HCT116 (cell line): ENCODE measurements around the gene IL1RN. TPM values are rescaled to one million over a fixed set of nuclear protein-coding genes. Genes with fewer than 3 reads are reported as not detected.

ENCODE experiments used
- ATAC-seq: fragments of 200-7000 bp; cut with Tn5 transposase; 2 replicates; pipeline ENCODE4 v1.9.1; 2020; ENCODE audit warnings: mild to moderate bottlenecking, moderate library complexity
- BruUV-seq: library from RNA; stranded (reverse); fragments of 400-500 nt; replicated peaks from 2 replicates; lab custom pipeline; 2021; lab: Mats Ljungman, UMichigan
- CTCF ChIA-PET: fragments of 300-600 bp; sonication (Branson Sonifier 250); formaldehyde crosslinking; loops from one replicate; lab custom pipeline; 2021; ENCODE audit warnings: antibody characterized with exemption; lab: Charles Lee
- POLR2A ChIA-PET: fragments of 300-600, 350-600 bp; sonication (Branson Sonifier 250); formaldehyde crosslinking; loops from one replicate; lab custom pipeline; 2021; ENCODE audit warnings: antibody characterized with exemption; lab: Charles Lee
- RAD21 ChIA-PET, 2 experiments: fragments of 300-600 bp; sonication (Branson Sonifier 250); formaldehyde crosslinking; loops; one replicate each; lab custom pipeline; 2023; ENCODE audit warnings: low total read pairs in 2 of 2; ENCODE audit not compliant: uncharacterized antibody in 2 of 2, unreplicated experiment in 2 of 2, low non-redundant PET in 1 of 2; lab: Charles Lee
- DNase-seq: peaks from one replicate; pipeline ENCODE4 v3.0.0-alpha.2; 2010; ENCODE audit warnings: low read depth, low spot score
- H2AFZ ChIP-seq: fragments of 200-600 bp; shearing (Covaris generic), sonication (generic); 2 replicates; pipeline ENCODE4 v1.6.1; 2017; ENCODE audit warnings: low read depth, mixed run types, mixed read lengths, antibody characterized with exemption, low read length; ENCODE audit not compliant: poor library complexity, severe bottlenecking
- H3K27ac ChIP-seq: 2 replicates; pipeline ENCODE4 v1.5.1; 2012; ENCODE audit warnings: low read depth, low read length
- H3K27me3 ChIP-seq: fragments of 200-600 bp; sonication (generic); 2 replicates; pipeline ENCODE4 v1.6.1; 2016; ENCODE audit warnings: mixed run types, low read length, mixed read lengths; ENCODE audit not compliant: insufficient read depth
- H3K36me3 ChIP-seq, 2 experiments: fragments of 200-500 bp in 1 of 2; fragments of 200-600 bp in 1 of 2; sonication (Bioruptor generic) in 1 of 2; sonication (generic) in 1 of 2; 2 replicates each; pipeline versions ENCODE4 v1.5.1 to v1.6.1; 2014 to 2016; ENCODE audit warnings: low read length in 2 of 2, inconsistent platforms in 1 of 2, mixed read lengths in 1 of 2, mixed run types in 1 of 2; ENCODE audit not compliant: insufficient read depth in 2 of 2, control insufficient read depth in 1 of 2
- H3K4me1 ChIP-seq, 2 experiments: fragments of 200-600 bp in 1 of 2; sonication (generic) in 1 of 2; 2 replicates each; pipeline versions ENCODE4 v1.5.1 to v1.6.1; 2012 to 2017; ENCODE audit warnings: low read length in 2 of 2, inconsistent platforms in 1 of 2, mild to moderate bottlenecking in 1 of 2, mixed read lengths in 1 of 2, mixed run types in 1 of 2, moderate library complexity in 1 of 2; ENCODE audit not compliant: insufficient read depth in 2 of 2, control insufficient read depth in 1 of 2
- H3K4me2 ChIP-seq: fragments of 200-600 bp; sonication (generic); 2 replicates; pipeline ENCODE4 v1.6.1; 2017; ENCODE audit warnings: mixed run types, low read length, mixed read lengths
- H3K4me3 ChIP-seq, 2 experiments: fragments of 200-600 bp in 1 of 2; sonication (generic) in 1 of 2; replicated peaks in 1 of 2; 2 replicates each; pipeline ENCODE4 v1.5.1; 2011 to 2016; ENCODE audit warnings: low read length in 2 of 2, control low read depth in 1 of 2, low read depth in 1 of 2, mild to moderate bottlenecking in 1 of 2, mixed read lengths in 1 of 2, mixed run types in 1 of 2
- H3K79me2 ChIP-seq: fragments of 200-600 bp; sonication (generic); 2 replicates; pipeline ENCODE4 v1.6.1; 2017; ENCODE audit warnings: mild to moderate bottlenecking, mixed run types, low read length, moderate library complexity, mixed read lengths; ENCODE audit not compliant: insufficient read depth
- H3K9ac ChIP-seq: fragments of 200-600 bp; sonication (generic); 2 replicates; pipeline ENCODE4 v1.6.1; 2016; ENCODE audit warnings: low read length, mixed read lengths
- H3K9me2 ChIP-seq: fragments of 200-600 bp; sonication (generic), shearing (Covaris generic); 2 replicates; pipeline ENCODE4 v1.6.1; 2017; ENCODE audit warnings: mixed run types, mild to moderate bottlenecking, moderate library complexity; ENCODE audit not compliant: insufficient read depth
- H3K9me3 ChIP-seq, 2 experiments: fragments of 200-500 bp in 1 of 2; fragments of 200-600 bp in 1 of 2; sonication (Bioruptor generic) in 1 of 2; sonication (generic) in 1 of 2; 2 replicates each; pipeline ENCODE4 v1.6.1; 2014 to 2017; ENCODE audit warnings: low read length in 2 of 2, mixed read lengths in 2 of 2, inconsistent platforms in 1 of 2, low read depth in 1 of 2, mild to moderate bottlenecking in 1 of 2, mixed run types in 1 of 2, moderate library complexity in 1 of 2; ENCODE audit not compliant: control insufficient read depth in 1 of 2, insufficient read depth in 1 of 2
- H4K20me1 ChIP-seq: fragments of 200-600 bp; sonication (generic), shearing (Covaris generic); 2 replicates; pipeline ENCODE4 v1.6.1; 2017; ENCODE audit warnings: mixed run types, mild to moderate bottlenecking, moderate library complexity; ENCODE audit not compliant: insufficient read depth
- CBX3 ChIP-seq: IDR thresholded peaks from 2 replicates; pipeline ENCODE4 v1.6.1; 2012; ENCODE audit warnings: low read depth
- CEBPB ChIP-seq: IDR thresholded peaks from 2 replicates; pipeline ENCODE4 v1.6.1; 2012; ENCODE audit warnings: low read depth
- CTCF ChIP-seq, 3 experiments: fragments of 200-600 bp in 1 of 3; sonication (generic) in 1 of 3; IDR thresholded peaks in 2 of 3; conservative IDR thresholded peaks in 1 of 3; 2 replicates each; pipeline ENCODE4 v1.5.1; 2012 to 2017; ENCODE audit warnings: low read depth in 2 of 3, low read length in 2 of 3, antibody characterized with exemption in 1 of 3, borderline replicate concordance in 1 of 3, control low read depth in 1 of 3, mild to moderate bottlenecking in 1 of 3, mixed read lengths in 1 of 3, mixed run types in 1 of 3, moderate library complexity in 1 of 3; ENCODE audit not compliant: insufficient read depth in 1 of 3
- EGR1 ChIP-seq: IDR thresholded peaks from 2 replicates; pipeline ENCODE4 v1.6.1; 2012; ENCODE audit warnings: low read depth
- ELF1 ChIP-seq: IDR thresholded peaks from 2 replicates; pipeline ENCODE4 v1.6.1; 2012; ENCODE audit warnings: low read depth, borderline replicate concordance
- EZH2 ChIP-seq: fragments of 200-600 bp; sonication (generic); IDR thresholded peaks from 2 replicates; pipeline ENCODE4 v1.6.1; 2017; ENCODE audit warnings: antibody characterized with exemption, mixed run types
- EZH2phosphoT487 ChIP-seq: fragments of 200-600 bp; IDR thresholded peaks from 2 replicates; pipeline ENCODE4 v1.6.1; 2018; ENCODE audit warnings: antibody characterized with exemption, borderline replicate concordance
- FOSL1 ChIP-seq: IDR thresholded peaks from 2 replicates; pipeline ENCODE4 v1.6.1; 2012; ENCODE audit warnings: low read depth
- JUND ChIP-seq: IDR thresholded peaks from 2 replicates; pipeline ENCODE4 v1.6.1; 2012
- MAX ChIP-seq: IDR thresholded peaks from 2 replicates; pipeline ENCODE4 v1.6.1; 2012
- POLR2AphosphoS5 ChIP-seq: IDR thresholded peaks from 2 replicates; pipeline ENCODE4 v1.6.1; 2011; ENCODE audit warnings: mild to moderate bottlenecking, low read depth, low read length, moderate library complexity
- RAD21 ChIP-seq: IDR thresholded peaks from 2 replicates; pipeline ENCODE4 v1.6.1; 2012; ENCODE audit warnings: low read depth, mild to moderate bottlenecking
- SP1 ChIP-seq: IDR thresholded peaks from 2 replicates; pipeline ENCODE4 v1.6.1; 2012; ENCODE audit warnings: low read depth
- SRF ChIP-seq: IDR thresholded peaks from 2 replicates; pipeline ENCODE4 v1.6.1; 2012; ENCODE audit warnings: low read depth
- TCF7L2 ChIP-seq: IDR thresholded peaks from 2 replicates; pipeline ENCODE4 v1.7.0; 2011; ENCODE audit warnings: borderline replicate concordance, inconsistent platforms; ENCODE audit not compliant: insufficient read depth, insufficient read length; ENCODE audit errors: extremely low read depth
- YY1 ChIP-seq: IDR thresholded peaks from 2 replicates; pipeline ENCODE4 v1.6.1; 2011; ENCODE audit warnings: low read length, low read depth, moderate library complexity, mild to moderate bottlenecking; ENCODE audit not compliant: insufficient replicate concordance; ENCODE audit errors: extremely low read depth
- intact Hi-C: fragments of 100-400 bp; cut with micrococcal nuclease; formaldehyde crosslinking; loops from 2 replicates; pipeline ENCODE4 v1.10.0; 2022
- total RNA-seq: library from RNA; stranded (reverse); gene quantifications from one replicate; pipeline ENCODE4 v1.2.1, GENCODE V29; 2021; ENCODE audit not compliant: unreplicated experiment
- TF ChIP-seq, protein P1 (sequence below): IDR thresholded peaks from 2 replicates; pipeline ENCODE4 v1.6.1; 2012

Gene IL1RN
- total RNA-seq, 1 experiment from 2014 or later = 0.25 TPM

DNA sequence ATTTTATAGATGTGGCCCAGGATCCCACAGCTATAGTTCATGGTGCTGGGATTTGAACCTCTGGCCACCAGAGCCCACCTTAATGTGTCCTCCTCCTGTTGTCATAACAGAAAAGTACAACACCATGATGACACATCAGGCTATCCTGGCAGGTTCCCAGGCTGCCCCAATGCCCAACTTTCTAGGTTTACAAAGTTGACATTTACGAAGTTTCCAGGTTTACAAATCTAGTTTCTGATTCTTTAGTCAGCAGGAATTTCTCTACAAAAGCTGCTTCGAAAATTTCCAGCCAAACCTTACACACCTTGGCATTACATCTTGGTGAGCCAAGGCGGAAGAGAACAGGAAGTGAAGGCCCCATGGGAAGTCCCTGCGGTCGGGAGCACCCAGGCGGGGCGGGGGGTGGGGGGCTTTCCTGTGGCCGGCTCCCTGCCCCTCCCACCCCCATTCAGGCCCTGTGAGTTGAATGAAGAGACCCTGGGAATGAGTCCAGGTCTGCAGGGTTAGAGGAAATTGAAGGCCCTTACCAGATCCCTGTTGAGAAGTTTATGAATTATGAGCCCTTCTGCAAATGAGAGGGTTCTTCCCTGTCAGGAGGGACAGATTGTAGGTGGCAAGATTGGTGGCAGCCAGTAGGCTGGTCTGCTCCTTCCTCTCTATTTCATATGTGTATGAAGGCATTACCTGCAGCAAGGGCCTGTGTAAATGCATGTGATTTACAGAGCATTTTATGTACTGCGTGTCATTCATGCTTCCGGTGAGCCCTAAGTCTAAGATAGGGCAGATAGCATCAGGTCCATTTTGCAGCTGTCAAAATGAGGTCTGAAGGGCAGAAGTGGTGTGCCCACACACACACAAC lies 11.1 kb upstream of the IL1RN start:
- ATAC-seq = no peak

More for the DNA sequence above, 11.1 kb upstream of the IL1RN start:
- Histone ChIP-seq H3K4me1 (peaks cover 0 to 8% of the 10 kb centered on the region in 2 experiments; a peak in 1 of 4 replicates), H3K36me3 (no peaks in the 10 kb centered on the region)
- TF ChIP-seq JUND (no peak), RAD21 (no peak), CTCF (IDR thresholded peaks at IDR 0.05 in 2 of 3, conservative IDR thresholded peaks at IDR 0.05 in 1 of 3; ENCODE audit: borderline replicate concordance in 1 of 3, insufficient read depth in 1 of 3, low read depth in 2 of 3, low read length in 2 of 3) (no peak), YY1 (no peak), SP1 (no peak), POLR2AphosphoS5 (no peak), TCF7L2 (no peak), ELF1 (no peak), EZH2 (no peak), EGR1 (no peak), MAX (no peak), CBX3 (no peak), EZH2phosphoT487 (no peak), SRF (no peak), CEBPB (no peak), FOSL1 (no peak)
- TF ChIP-seq, protein P1, sequence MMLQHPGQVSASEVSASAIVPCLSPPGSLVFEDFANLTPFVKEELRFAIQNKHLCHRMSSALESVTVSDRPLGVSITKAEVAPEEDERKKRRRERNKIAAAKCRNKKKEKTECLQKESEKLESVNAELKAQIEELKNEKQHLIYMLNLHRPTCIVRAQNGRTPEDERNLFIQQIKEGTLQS = no peak
- TF ChIP-seq, all 23 proteins: peak for 0
- Histone ChIP-seq H4K20me1 (no peaks in the 10 kb centered on the region), H3K27ac (no peak overlapping the region), H3K9me2 (no peaks in the 10 kb centered on the region), H3K4me2 (no peak overlapping the region), H3K79me2 (no peaks in the 10 kb centered on the region), H3K9me3 (no peaks in the 10 kb centered on the region), H3K9ac (no peak overlapping the region), H2AFZ (no peak overlapping the region), H3K27me3 (no peaks in the 10 kb centered on the region), H3K4me3 (no peak overlapping the region)
- intact Hi-C loops = no loop called here
- no peak for DNase-seq
- POLR2A ChIA-PET = no interaction called here
- no TSS peak for BruUV-seq
- CTCF ChIA-PET = interaction anchor here (0.7 kb wide), 1 partner anchor 22 kb away, joined by 4 read pairs; no protein-coding TSS in a partner anchor
- RAD21 ChIA-PET = no interaction called here
